K562 (cell line): ENCODE measurements around the gene AFG1L.
"Not testable (repeated sequence)": the region's sequence is repeated elsewhere in the genome, so short reads cannot be mapped to it uniquely, and the experiment has no call there.

Experiments used
- CHD1 ChIP-seq: fragments of 200-600 bp; sonication (generic); IDR thresholded peaks from one replicate; pipeline ENCODE4 v1.6.1; 2012; ENCODE audit warnings: mild to moderate bottlenecking, moderate library complexity, low read length, inconsistent platforms
- CTCF ChIP-seq, 3 experiments: IDR thresholded peaks in 2 of 3; conservative IDR thresholded peaks in 1 of 3; 2 replicates each; pipeline ENCODE4 v1.5.1; 2011 to 2012; ENCODE audit warnings: low read length in 3 of 3, mild to moderate bottlenecking in 3 of 3, control low read depth in 2 of 3, improper control_type of control experiment in 1 of 3, inconsistent platforms in 1 of 3, low read depth in 1 of 3, mixed read lengths in 1 of 3, moderate library complexity in 1 of 3; ENCODE audit not compliant: insufficient read depth in 2 of 3
- EHMT2 ChIP-seq: fragments of 450-650 bp; IDR thresholded peaks from 2 replicates; pipeline ENCODE4 v1.6.1; 2018; ENCODE audit warnings: antibody characterized with exemption
- ETS1 ChIP-seq: conservative IDR thresholded peaks from 2 replicates; pipeline ENCODE4 v1.6.1; 2011; ENCODE audit warnings: low read depth, mild to moderate bottlenecking, low read length; ENCODE audit not compliant: control insufficient read depth
- MEF2A ChIP-seq: IDR thresholded peaks from 2 replicates; pipeline ENCODE4 v1.6.1; 2011; ENCODE audit warnings: low read depth, mild to moderate bottlenecking, low read length, moderate library complexity; ENCODE audit not compliant: control insufficient read depth
- POLR2AphosphoS5 ChIP-seq: IDR thresholded peaks from 2 replicates; pipeline ENCODE4 v1.6.1; 2011; ENCODE audit warnings: mild to moderate bottlenecking, low read depth, low read length, moderate library complexity; ENCODE audit not compliant: control insufficient read depth, insufficient read depth
- THRAP3 ChIP-seq: fragments of 450-650 bp; IDR thresholded peaks from 2 replicates; pipeline ENCODE4 v1.6.1; 2016; ENCODE audit warnings: mild to moderate bottlenecking, inconsistent platforms, borderline replicate concordance
- WHSC1 ChIP-seq: IDR thresholded peaks from one replicate; pipeline ENCODE4 v1.6.1; 2012; ENCODE audit warnings: low read length, control low read depth, inconsistent platforms
- TF ChIP-seq, protein P1 (sequence below), 2 experiments: IDR thresholded peaks; 2 replicates each; pipeline ENCODE4 v1.6.1; 2011; ENCODE audit warnings: borderline replicate concordance in 1 of 2, control low read depth in 1 of 2, low read depth in 1 of 2, low read length in 1 of 2, mild to moderate bottlenecking in 1 of 2, mixed read lengths in 1 of 2, moderate library complexity in 1 of 2; ENCODE audit not compliant: insufficient read depth in 1 of 2, insufficient read length in 1 of 2, poor library complexity in 1 of 2, severe bottlenecking in 1 of 2; ENCODE audit errors: extremely low read depth in 1 of 2

GRCh38 chr6:108330221-108330785 lies 35.4 kb downstream of the AFG1L start:
- not testable (repeated sequence) for TF ChIP-seq CHD1; POLR2AphosphoS5; THRAP3; CTCF (IDR thresholded peaks at IDR 0.05 in 2 of 3, conservative IDR thresholded peaks at IDR 0.05 in 1 of 3; ENCODE audit: insufficient read depth in 2 of 3, low read depth in 1 of 3, low read length in 3 of 3); WHSC1; MEF2A; ETS1; EHMT2
- TF ChIP-seq, protein P1, sequence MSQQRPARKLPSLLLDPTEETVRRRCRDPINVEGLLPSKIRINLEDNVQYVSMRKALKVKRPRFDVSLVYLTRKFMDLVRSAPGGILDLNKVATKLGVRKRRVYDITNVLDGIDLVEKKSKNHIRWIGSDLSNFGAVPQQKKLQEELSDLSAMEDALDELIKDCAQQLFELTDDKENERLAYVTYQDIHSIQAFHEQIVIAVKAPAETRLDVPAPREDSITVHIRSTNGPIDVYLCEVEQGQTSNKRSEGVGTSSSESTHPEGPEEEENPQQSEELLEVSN (IDR thresholded peaks at IDR 0.05; ENCODE audit: borderline replicate concordance in 1 of 2, extremely low read depth in 1 of 2, insufficient read depth in 1 of 2, insufficient read length in 1 of 2, low read depth in 1 of 2, low read length in 1 of 2, poor library complexity in 1 of 2, severe bottlenecking in 1 of 2), result not testable (repeated sequence)
